GM21786 (cell line): ENCODE measurements around the gene FAS.

Experiments used
- ATAC-seq: cut with Tn5 transposase; IDR thresholded peaks from one replicate; pipeline ENCODE4 v1.9.1; 2021; ENCODE audit not compliant: unreplicated experiment

The FAS gene

DNA sequence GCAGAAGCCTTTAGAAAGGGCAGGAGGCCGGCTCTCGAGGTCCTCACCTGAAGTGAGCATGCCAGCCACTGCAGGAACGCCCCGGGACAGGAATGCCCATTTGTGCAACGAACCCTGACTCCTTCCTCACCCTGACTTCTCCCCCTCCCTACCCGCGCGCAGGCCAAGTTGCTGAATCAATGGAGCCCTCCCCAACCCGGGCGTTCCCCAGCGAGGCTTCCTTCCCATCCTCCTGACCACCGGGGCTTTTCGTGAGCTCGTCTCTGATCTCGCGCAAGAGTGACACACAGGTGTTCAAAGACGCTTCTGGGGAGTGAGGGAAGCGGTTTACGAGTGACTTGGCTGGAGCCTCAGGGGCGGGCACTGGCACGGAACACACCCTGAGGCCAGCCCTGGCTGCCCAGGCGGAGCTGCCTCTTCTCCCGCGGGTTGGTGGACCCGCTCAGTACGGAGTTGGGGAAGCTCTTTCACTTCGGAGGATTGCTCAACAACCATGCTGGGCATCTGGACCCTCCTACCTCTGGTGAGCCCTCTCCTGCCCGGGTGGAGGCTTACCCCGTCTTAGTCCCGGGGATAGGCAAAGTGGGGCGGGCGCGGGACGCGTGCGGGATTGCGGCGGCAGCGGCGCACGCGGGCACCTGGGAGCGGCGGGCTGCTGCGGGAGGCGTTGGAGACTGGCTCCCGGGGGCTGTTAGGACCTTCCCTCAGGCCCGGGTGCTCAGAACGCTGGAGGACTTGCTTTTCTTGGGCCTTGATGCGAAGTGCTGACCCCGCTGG, at the start of gene FAS:
Gene FAS (plus strand): TSS at position 415 of the 777 bp plus-strand sequence. CDS start 79 bp downstream, at position 494.
- ATAC-seq: peak; percentile 63

DNA sequence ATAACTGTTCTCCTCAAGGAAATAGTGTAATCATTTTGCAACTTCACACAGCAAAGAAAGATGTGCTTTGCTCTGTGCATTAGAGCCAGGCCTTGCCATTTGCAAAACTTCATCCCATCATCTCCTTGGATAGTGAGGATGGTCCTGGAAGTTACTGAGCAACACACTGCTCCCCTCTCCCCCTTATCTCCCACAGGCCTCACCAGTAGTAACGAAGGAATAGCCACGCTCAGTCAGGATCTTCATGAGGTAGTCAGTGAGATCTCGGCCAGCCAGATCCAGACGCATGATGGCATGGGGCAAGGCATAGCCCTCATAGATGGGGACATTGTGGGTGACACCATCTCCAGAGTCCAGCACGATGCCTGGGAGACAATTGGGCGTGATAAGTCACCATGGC, 49.6 kb upstream of the FAS start:
- ATAC-seq: no peak

- no peak for ATAC-seq
Measured at GRCh38 chr10:88943778-88944177, 46.8 kb upstream of the FAS start.

- ATAC-seq: peak; percentile 65
Measured at GRCh38 chr10:88944813-88945212, 45.8 kb upstream of the FAS start.

GRCh38 chr10:88946200-88946599, 44.4 kb upstream of the FAS start:
- no peak for ATAC-seq

DNA sequence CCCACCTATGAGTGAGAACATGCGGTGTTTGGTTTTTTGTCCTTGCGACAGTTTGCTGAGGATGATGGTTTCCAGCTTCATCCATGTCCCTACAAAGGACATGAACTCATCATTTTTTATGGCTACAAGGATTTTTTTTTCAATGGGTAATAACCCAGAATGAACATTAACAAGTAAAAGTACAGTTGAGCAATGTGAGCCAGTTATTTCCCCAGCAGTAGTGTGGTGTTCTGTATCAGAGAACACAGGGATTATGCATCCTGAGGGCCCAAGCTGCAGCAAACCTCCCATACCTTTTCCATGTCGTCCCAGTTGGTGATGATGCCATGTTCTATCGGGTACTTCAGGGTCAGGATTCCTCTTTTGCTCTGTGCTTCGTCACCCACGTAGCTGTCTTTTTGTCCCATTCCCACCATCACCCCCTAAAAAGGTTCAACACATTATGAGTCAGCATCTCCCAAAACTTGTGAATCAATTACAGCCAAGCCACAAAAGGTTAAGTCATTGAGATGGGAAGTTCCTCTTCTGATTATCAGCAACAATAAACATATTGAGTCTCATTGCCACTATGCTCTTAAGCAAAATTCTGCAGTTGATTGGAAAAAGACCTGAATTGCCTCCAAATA, 43.5 kb upstream of the FAS start:
- no peak for ATAC-seq

GRCh38 chr10:88949051-88949450, 41.5 kb upstream of the FAS start:
- ATAC-seq: no peak

- ATAC-seq: no peak
Measured at GRCh38 chr10:88949912-88950837, 40.4 kb upstream of the FAS start.

DNA sequence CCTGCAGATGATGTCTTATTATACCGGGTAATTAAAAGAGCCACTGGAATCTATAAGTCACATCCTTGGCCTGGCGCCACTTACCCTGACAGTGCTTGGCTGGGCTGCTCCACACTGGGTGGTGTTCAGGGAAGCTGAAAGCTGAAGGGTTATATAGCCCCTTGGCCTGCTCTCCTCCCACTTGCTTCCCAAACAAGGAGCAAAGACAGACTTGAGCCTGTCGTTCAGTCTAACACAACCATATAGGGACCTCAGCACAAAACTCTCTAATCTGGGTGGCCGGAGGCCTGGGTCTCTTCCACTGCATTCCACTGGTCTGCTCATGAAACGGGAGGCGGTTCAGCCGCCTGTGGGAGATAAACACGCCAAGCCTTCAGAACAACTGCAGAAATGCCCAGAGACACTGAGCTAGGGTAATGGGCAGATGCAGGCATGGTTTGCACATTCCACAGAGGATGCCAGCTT, 37.9 kb upstream of the FAS start, which contains the start of gene ACTA2:
Gene ACTA2 (minus strand): TSS at position 127 of the 465 bp plus-strand sequence. CDS start 3,843 bp downstream, outside the sequence.
- no peak for ATAC-seq

DNA sequence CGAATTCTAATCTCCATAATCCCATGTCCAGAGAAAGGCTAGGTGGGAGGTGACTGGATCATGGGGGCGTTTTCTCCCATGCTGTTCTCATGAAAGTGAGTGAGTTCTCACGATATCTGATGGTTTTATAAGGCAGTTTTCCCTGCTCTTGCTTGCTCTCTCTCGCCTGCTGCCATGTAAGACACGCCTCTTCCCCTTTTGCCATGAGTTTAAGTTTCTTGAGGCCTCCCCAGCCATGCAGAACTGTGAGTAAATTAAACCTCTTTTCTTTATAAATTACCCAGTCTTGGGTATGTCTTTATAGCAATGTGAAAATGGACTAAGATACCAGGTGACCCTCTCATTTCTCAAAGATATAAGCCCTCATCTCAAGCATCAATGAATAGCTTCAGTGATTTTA, 36.9 kb upstream of the FAS start:
- ATAC-seq: no peak

GRCh38 chr10:88954458-88955083, 36.0 kb upstream of the FAS start:
- ATAC-seq: no peak

DNA sequence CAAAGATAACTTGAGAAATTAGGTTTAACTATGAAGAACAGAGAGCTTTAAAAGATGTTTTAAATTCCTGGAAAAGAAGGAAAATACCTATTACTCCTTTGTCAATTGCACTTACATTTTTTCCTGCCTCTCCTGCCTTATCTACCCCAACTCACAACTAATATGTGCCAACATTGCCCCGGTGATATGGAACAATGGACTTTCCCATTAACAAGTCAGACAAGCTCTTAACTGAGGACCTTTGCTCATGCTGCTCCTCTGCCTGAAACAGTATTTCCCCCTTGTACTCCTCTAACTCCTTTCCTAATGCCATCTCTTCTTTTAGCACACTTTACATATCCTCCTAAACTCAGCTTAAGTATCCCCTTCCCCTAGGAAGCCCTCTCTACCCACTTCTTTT, 33.2 kb upstream of the FAS start:
- ATAC-seq: no peak

GRCh38 chr10:88958721-88959120, 31.9 kb upstream of the FAS start:
- ATAC-seq: no peak

DNA sequence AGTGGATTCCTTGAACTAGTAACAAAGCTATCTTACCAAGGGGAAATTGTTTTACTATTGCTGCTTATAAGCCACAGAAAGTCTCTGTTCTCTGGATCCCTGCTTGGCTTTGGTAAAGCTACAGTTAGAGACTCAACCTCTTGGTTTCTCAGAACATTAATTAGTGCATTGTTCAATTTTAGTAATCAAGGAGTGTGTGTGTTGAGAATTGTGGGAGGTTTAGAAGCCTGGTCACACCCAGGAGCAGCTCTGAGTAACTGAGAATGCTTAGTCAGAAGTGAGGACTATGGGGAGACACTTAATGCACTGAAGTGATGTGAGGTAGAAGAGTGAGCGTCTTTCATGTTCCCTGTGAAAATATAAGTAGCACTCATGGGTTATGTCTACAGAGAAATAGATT, 29.8 kb upstream of the FAS start:
- no peak for ATAC-seq

- ATAC-seq: no peak
Measured at GRCh38 chr10:88961266-88961665, 29.3 kb upstream of the FAS start.

GRCh38 chr10:88962336-88962735, 28.3 kb upstream of the FAS start:
- ATAC-seq: no peak

DNA sequence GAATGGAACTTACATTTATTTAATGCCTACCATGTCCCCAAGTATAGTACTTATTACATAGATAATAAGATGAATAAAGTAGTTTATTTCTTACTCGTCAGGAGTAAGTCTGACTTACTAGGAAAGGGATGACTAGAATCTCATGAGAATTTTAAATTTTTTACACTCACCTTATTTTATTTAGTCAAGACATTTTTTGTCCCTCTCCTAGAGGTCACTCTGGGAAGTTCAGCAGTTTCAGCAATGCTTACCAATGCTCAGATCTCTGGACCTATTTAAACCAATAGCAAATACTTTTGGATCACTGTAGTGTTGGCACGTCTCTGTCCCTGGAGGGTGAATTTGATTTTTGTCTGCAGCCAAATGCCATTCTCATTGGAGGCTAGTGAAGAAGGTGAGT, 27.3 kb upstream of the FAS start:
- ATAC-seq: no peak

- no peak for ATAC-seq
Measured at GRCh38 chr10:88964360-88964759, 26.2 kb upstream of the FAS start.

DNA sequence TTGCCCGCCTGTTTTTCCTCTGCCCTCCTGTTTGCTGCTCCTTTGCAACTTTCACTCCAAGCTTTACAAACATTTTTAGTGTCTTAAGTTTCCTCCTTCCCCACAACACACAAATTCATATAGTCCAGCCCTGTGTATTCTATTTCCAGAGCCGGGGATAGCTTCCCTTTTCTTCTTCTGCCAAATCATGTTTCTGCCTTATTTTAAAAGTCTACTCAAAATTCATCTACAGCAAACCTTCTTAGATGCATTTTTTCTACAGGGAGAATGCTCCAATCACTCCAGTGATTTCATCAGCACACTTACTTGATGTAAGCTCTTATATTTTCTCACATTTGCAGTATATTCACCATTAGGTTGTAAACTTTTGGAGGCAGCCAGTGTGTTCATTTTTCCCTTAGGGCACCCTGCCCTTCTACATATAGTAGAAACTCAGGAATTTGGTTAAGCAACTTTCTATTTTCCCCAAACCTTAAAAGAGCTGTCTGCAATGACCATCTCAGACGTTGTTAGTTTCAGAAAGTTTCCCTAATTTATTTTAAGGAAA, 25.7 kb upstream of the FAS start:
- ATAC-seq: no peak

DNA sequence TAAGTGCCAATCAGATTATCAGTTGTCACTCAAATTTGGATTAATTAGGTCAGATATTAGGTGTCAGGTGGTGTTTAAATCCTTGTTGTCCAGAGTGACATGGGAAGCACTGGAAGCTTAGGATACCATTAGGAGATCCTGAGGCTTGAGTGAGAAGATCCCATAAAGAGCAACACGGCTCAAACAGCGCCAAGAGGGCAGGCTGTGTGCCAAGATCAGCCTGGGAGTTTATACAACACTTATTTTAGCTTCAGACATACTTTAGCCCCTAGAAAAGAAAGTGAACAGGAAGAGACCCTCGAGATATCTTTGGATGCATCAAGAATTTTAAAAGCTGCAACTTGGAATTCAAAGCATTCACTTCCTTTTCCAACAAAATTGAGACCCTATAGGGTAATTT, 23.8 kb upstream of the FAS start:
- ATAC-seq: no peak

DNA sequence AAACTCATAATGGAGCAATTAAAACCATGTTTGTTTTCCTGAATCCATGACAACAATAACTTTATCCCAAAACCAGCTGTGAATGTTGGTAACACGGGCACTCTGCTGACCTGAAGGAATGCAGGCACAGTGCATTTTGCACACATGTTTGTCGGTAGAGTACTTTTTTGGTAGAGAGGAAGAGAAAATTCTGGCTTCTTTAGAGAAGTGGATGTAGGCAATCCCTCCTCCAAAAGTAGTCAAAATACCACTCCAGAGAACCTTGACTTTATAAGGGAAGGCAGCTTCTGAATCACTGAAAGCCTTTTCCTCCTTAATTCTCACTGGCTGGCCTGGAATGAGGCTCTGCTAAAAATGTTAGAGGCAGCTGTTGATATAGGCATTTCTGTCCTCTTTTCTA, 22.2 kb upstream of the FAS start:
- ATAC-seq: no peak
